Endothelial cell of umbilical vein (primary cell): ENCODE results near the gene ADIG. TPM values are rescaled to one million over a fixed set of nuclear protein-coding genes. Genes with fewer than 3 reads are reported as not detected.

Experiments used
- BruUV-seq: library from RNA; stranded (reverse); fragments of 400-500 nt; replicated peaks from 2 replicates; lab custom pipeline; 2021; lab: Mats Ljungman, UMichigan
- CTCF ChIA-PET: fragments of 300-600, 350-600 bp; sonication (Branson Sonifier 250); formaldehyde crosslinking; loops from one replicate; lab custom pipeline; 2021; ENCODE audit warnings: antibody characterized with exemption, inconsistent platforms; lab: Charles Lee
- POLR2A ChIA-PET: fragments of 300-600, 350-600 bp; sonication (Branson Sonifier 250); formaldehyde crosslinking; loops from one replicate; lab custom pipeline; 2021; ENCODE audit warnings: antibody characterized with exemption, inconsistent platforms; lab: Charles Lee
- DNase-seq: peaks from one replicate; pipeline ENCODE4 v3.0.0-alpha.2; 2011; ENCODE audit warnings: low read depth, low spot score
- FAIRE-seq: peaks from 2 replicates; lab custom pipeline; 2011; peaks lifted over from hg19 to GRCh38; lab: Jason Lieb, UNC
- H2AFZ ChIP-seq: 2 replicates; pipeline ENCODE4 v1.6.0; 2012; ENCODE audit warnings: low read depth, low read length, control low read depth, inconsistent platforms
- H3K27ac ChIP-seq: 2 replicates; pipeline ENCODE4 v1.5.1; 2011; ENCODE audit warnings: low read depth, mild to moderate bottlenecking, control low read depth, low read length, moderate library complexity; ENCODE audit not compliant: insufficient read depth
- H3K27me3 ChIP-seq, 2 experiments: 2 replicates each; pipeline versions ENCODE4 v1.6.0 to v1.6.1; 2011; ENCODE audit warnings: low read length in 2 of 2, mixed read lengths in 1 of 2; ENCODE audit not compliant: control insufficient read depth in 2 of 2, insufficient read depth in 2 of 2
- H3K36me3 ChIP-seq, 2 experiments: 2 replicates in 1 of 2; 3 replicates in 1 of 2; pipeline ENCODE4 v1.5.1; 2011; ENCODE audit warnings: low read length in 2 of 2, mild to moderate bottlenecking in 1 of 2, moderate library complexity in 1 of 2; ENCODE audit not compliant: control insufficient read depth in 2 of 2, insufficient read depth in 2 of 2; ENCODE audit errors: extremely low read depth in 1 of 2
- H3K4me1 ChIP-seq: 3 replicates; pipeline ENCODE4 v1.5.1; 2011; ENCODE audit warnings: mild to moderate bottlenecking, low read length; ENCODE audit not compliant: control insufficient read depth, insufficient read depth; ENCODE audit errors: extremely low read depth
- H3K4me2 ChIP-seq: 2 replicates; pipeline ENCODE4 v1.6.1; 2011; ENCODE audit warnings: low read length, control low read depth, mixed read lengths; ENCODE audit not compliant: insufficient read depth
- H3K4me3 ChIP-seq, 3 experiments: fragments of 200-600 bp in 1 of 3; sonication (generic), shearing (Covaris generic) in 1 of 3; replicated peaks in 1 of 3; 2 replicates each; pipeline ENCODE4 v1.5.1; 2011 to 2016; ENCODE audit warnings: control low read depth in 3 of 3, low read length in 3 of 3, mild to moderate bottlenecking in 2 of 3, inconsistent platforms in 1 of 3, low read depth in 1 of 3, moderate library complexity in 1 of 3; ENCODE audit not compliant: insufficient read depth in 1 of 3
- H3K79me2 ChIP-seq: 2 replicates; pipeline ENCODE4 v1.6.0; 2012; ENCODE audit warnings: low read length, inconsistent platforms; ENCODE audit not compliant: control insufficient read depth, insufficient read depth
- H3K9ac ChIP-seq: replicated peaks from 2 replicates; pipeline ENCODE3; 2011; ENCODE audit warnings: low read length, control low read depth; ENCODE audit not compliant: insufficient read depth; ENCODE audit errors: extremely low read depth
- H3K9me1 ChIP-seq: replicated peaks from 3 replicates; pipeline ENCODE4 v1.6.0; 2011; ENCODE audit warnings: mild to moderate bottlenecking, low read length; ENCODE audit not compliant: control insufficient read depth, insufficient read depth; ENCODE audit errors: extremely low read depth
- H3K9me3 ChIP-seq: replicated peaks from 2 replicates; pipeline ENCODE4 v1.5.1; 2012; ENCODE audit warnings: low read length, inconsistent platforms; ENCODE audit not compliant: control insufficient read depth, insufficient read depth
- H4K20me1 ChIP-seq: replicated peaks from 2 replicates; pipeline ENCODE3; 2011; ENCODE audit warnings: mild to moderate bottlenecking, low read length; ENCODE audit not compliant: control insufficient read depth, insufficient read depth; ENCODE audit errors: extremely low read depth
- EZH2 ChIP-seq: IDR thresholded peaks from 2 replicates; pipeline ENCODE4 v1.6.1; 2012; ENCODE audit warnings: borderline replicate concordance, low read depth, mild to moderate bottlenecking, moderate library complexity, low read length, inconsistent platforms; ENCODE audit not compliant: severe bottlenecking
- FOS ChIP-seq: IDR thresholded peaks from 2 replicates; pipeline ENCODE4 v1.6.1; 2011; ENCODE audit warnings: mild to moderate bottlenecking, low read length, moderate library complexity, borderline replicate concordance; ENCODE audit not compliant: insufficient read depth
- GATA2 ChIP-seq: IDR thresholded peaks from 2 replicates; pipeline ENCODE4 v1.7.0; 2011; ENCODE audit warnings: low read depth, mild to moderate bottlenecking, moderate library complexity, mixed read lengths, low read length; ENCODE audit not compliant: insufficient read length, insufficient read depth
- JUN ChIP-seq: IDR thresholded peaks from 2 replicates; pipeline ENCODE4 v1.6.1; 2011; ENCODE audit warnings: borderline replicate concordance, low read depth; ENCODE audit not compliant: insufficient read length, insufficient read depth
- MAX ChIP-seq: IDR thresholded peaks from 2 replicates; pipeline ENCODE4 v1.6.1; 2011; ENCODE audit not compliant: insufficient read depth, insufficient read length
- MYC ChIP-seq: IDR thresholded peaks from one replicate; pipeline ENCODE4 v1.6.1; 2011; ENCODE audit warnings: mild to moderate bottlenecking, low read depth, low read length
- POLR2A ChIP-seq: IDR thresholded peaks from 2 replicates; pipeline ENCODE4 v1.6.1; 2012; ENCODE audit warnings: low read depth, mild to moderate bottlenecking, control low read depth, low read length
- POLR2AphosphoS5 ChIP-seq: IDR thresholded peaks from 2 replicates; pipeline ENCODE4 v1.6.1; 2012; ENCODE audit warnings: low read depth, mild to moderate bottlenecking, control low read depth, low read length, moderate library complexity; ENCODE audit not compliant: insufficient read depth
- dilution Hi-C: fragments of 300-500 bp; cut with MboI; formaldehyde crosslinking; loops from one replicate; pipeline ENCODE4 v1.15.0; 2019; ENCODE audit warnings: low sequenced_read_pairs; ENCODE audit not compliant: extremely low pct_ligation_motif_present
- intact Hi-C: fragments of 100-400 bp; cut with micrococcal nuclease; formaldehyde crosslinking; loops from one replicate; pipeline ENCODE4 v1.10.0; 2022
- polyA plus RNA-seq, 4 experiments: library from polyadenylated mRNA; depleted of rRNA in 3 of 4; stranded (reverse) in 3 of 4; unstranded in 1 of 4; fragments of >200 nt; gene quantifications; 2 replicates each; pipeline versions ENCODE4 v1.2.1 to v1.2.3, GENCODE V29; 2011 to 2012; ENCODE audit warnings: missing spikeins in 1 of 4
- total RNA-seq: library from RNA; stranded (reverse); gene quantifications from 2 replicates; pipeline ENCODE4 v1.2.3, GENCODE V29; 2021
- TF ChIP-seq, protein P1 (sequence below), 2 donors: IDR thresholded peaks; 1 replicate in 1 of 2; 2 replicates in 1 of 2; pipeline ENCODE4 v1.5.1; 2011; ENCODE audit warnings: low read length in 2 of 2, mild to moderate bottlenecking in 2 of 2, moderate library complexity in 2 of 2, control low read depth in 1 of 2, inconsistent platforms in 1 of 2, low read depth in 1 of 2; ENCODE audit not compliant: insufficient read depth in 1 of 2; ENCODE audit errors: extremely low read depth in 1 of 2

Gene ADIG
- total and polyA plus RNA-seq, 2 donors (not counting 3 experiments of a cell fraction or from before 2014, with no cell fraction given), result not detected

DNA sequence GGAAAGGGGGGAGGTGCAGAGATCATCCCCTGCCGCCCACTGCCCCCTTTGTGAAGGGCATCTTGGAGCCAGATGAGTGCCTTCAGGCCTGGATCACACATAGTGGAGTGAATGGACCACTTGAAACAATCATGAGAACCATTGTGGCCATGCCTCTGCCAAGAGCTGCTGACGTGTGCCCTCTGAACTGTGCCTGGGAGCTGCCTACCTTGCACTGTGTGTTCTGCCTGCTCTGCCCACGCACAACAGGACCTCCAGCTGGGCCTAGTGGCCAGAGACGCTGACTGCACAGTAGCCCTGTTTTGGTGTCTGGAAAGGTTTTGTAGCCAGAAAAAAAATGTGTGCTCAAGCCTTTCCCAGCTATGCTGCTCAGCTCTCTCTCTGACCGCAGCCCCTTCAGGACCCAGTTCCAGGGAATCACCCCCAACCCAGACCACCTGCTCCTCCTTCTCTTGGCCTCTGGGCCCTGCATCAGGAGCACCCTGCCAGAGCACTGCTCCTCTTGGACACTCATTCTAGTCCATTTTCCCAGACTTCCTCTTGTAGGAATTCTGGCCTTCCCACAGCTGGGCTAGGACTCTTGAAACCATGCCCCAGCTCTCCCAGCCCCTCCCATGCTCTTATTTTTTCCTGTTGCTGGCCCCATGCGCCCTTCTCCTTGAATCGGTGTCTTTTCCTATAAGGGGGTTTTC, 1.6 kb upstream of the ADIG start:
- dilution Hi-C loops (no loop called here), intact Hi-C loops (no loop called here)
- CTCF ChIA-PET, result interaction anchor here (1.6 kb wide), 1 partner anchor 13 kb away, joined by 4 read pairs; no protein-coding TSS in a partner anchor
- Histone ChIP-seq H3K79me2 (no peaks in the 10 kb centered on the region), H3K27ac (no peak overlapping the region), H3K9me1 (no peaks in the 10 kb centered on the region), H3K27me3 (peaks cover 0 to 6% of the 10 kb centered on the region in 2 experiments), H3K4me3 (no peak overlapping the region), H3K4me1 (no peaks in the 10 kb centered on the region), H2AFZ (no peak overlapping the region), H3K9ac (no peak overlapping the region), H3K36me3 (peaks cover 0 to 8% of the 10 kb centered on the region in 2 experiments), H3K4me2 (no peak overlapping the region), H4K20me1 (no peaks in the 10 kb centered on the region), H3K9me3 (no peaks in the 10 kb centered on the region)
- FAIRE-seq (no peak), DNase-seq (no peak)
- POLR2A ChIA-PET, result no interaction called here
- no TSS peak for BruUV-seq
- TF ChIP-seq EZH2 (no peak), POLR2AphosphoS5 (no peak), JUN (no peak), MAX (no peak), FOS (no peak), GATA2 (no peak), MYC (no peak), POLR2A (no peak)
- TF ChIP-seq, protein P1, sequence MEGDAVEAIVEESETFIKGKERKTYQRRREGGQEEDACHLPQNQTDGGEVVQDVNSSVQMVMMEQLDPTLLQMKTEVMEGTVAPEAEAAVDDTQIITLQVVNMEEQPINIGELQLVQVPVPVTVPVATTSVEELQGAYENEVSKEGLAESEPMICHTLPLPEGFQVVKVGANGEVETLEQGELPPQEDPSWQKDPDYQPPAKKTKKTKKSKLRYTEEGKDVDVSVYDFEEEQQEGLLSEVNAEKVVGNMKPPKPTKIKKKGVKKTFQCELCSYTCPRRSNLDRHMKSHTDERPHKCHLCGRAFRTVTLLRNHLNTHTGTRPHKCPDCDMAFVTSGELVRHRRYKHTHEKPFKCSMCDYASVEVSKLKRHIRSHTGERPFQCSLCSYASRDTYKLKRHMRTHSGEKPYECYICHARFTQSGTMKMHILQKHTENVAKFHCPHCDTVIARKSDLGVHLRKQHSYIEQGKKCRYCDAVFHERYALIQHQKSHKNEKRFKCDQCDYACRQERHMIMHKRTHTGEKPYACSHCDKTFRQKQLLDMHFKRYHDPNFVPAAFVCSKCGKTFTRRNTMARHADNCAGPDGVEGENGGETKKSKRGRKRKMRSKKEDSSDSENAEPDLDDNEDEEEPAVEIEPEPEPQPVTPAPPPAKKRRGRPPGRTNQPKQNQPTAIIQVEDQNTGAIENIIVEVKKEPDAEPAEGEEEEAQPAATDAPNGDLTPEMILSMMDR (IDR thresholded peaks at IDR 0.05; ENCODE audit: extremely low read depth in 1 of 2, insufficient read depth in 1 of 2, low read depth in 1 of 2, low read length in 2 of 2), result no peak
